Muscle of arm (tissue), 14 donors: ENCODE results near the gene BCL6B. TPM values are rescaled to one million over a fixed set of nuclear protein-coding genes. Genes with fewer than 3 reads are reported as not detected.
"Not testable (repeated sequence)": the region's sequence is repeated elsewhere in the genome, so short reads cannot be mapped to it uniquely, and the experiment has no call there.

ENCODE experiments used
- DNase-seq: peaks from one replicate; pipeline ENCODE4 v3.0.0-alpha.2; 2013
- long read RNA-seq, 11 donors: transcript quantifications; one replicate each; lab custom pipeline, GENCODE V29; 2026
- polyA plus RNA-seq, 12 donors: library from polyadenylated mRNA; unstranded; fragments of 120-200 nt; gene quantifications; one replicate each; pipeline ENCODE4 v1.2.1, GENCODE V29; 2013; ENCODE audit not compliant: insufficient read length in 12 of 12

Gene BCL6B
- 10 to 100 TPM in 11 of 12 donors, not detected in 1; 16.2 to 24.7 (median 18.8) TPM for polyA plus RNA-seq
- long read RNA-seq, donor 1, partial matches to known transcripts: 0 of 1 reads
- long read RNA-seq, donor 1, other reads (novel, unspliced or antisense): 0 of 1 reads
- long read RNA-seq, donor 2, partial matches to known transcripts: 0 of 4 reads
- long read RNA-seq, donor 2, other reads (novel, unspliced or antisense): 0 of 4 reads
- long read RNA-seq, donor 3, partial matches to known transcripts: 0 of 2 reads
- long read RNA-seq, donor 3, other reads (novel, unspliced or antisense): 0 of 2 reads
- long read RNA-seq, donor 4, partial matches to known transcripts: 0 of 1 reads
- long read RNA-seq, donor 4, other reads (novel, unspliced or antisense): 0 of 1 reads
- long read RNA-seq, donor 5, partial matches to known transcripts: 0 of 1 reads
- long read RNA-seq, donor 5, other reads (novel, unspliced or antisense): 0 of 1 reads
- long read RNA-seq, donor 6, partial matches to known transcripts: 0 of 2 reads
- long read RNA-seq, donor 6, other reads (novel, unspliced or antisense): 0 of 2 reads
- long read RNA-seq, donor 7, partial matches to known transcripts: 0 of 1 reads
- long read RNA-seq, donor 7, other reads (novel, unspliced or antisense): 0 of 1 reads
- long read RNA-seq, donor 8, partial matches to known transcripts: 0 of 1 reads
- long read RNA-seq, donor 8, other reads (novel, unspliced or antisense): 0 of 1 reads
- long read RNA-seq, donor 9: 0 reads
- long read RNA-seq, donor 10, partial matches to known transcripts: 0 of 5 reads
- long read RNA-seq, donor 10, other reads (novel, unspliced or antisense): 0 of 5 reads
- long read RNA-seq, donor 11, partial matches to known transcripts: 0 of 2 reads
- long read RNA-seq, donor 11, other reads (novel, unspliced or antisense): 0 of 2 reads

- DNase-seq: no peak
Observed at GRCh38 chr17:7022781-7023571, at the start of gene BCL6B. TSS of gene BCL6B (plus strand) at chr17:7023050. CDS start at chr17:7023672, 622 bp downstream.

- DNase-seq: not testable (repeated sequence)
Observed at GRCh38 chr17:6979440-6979839, 43.4 kb upstream of the BCL6B start.

GRCh38 chr17:6981426-6981825 lies 41.4 kb upstream of the BCL6B start:
- no peak for DNase-seq

GRCh38 chr17:6985266-6985665 lies 37.6 kb upstream of the BCL6B start:
- no peak for DNase-seq

- no peak for DNase-seq
Observed at GRCh38 chr17:6986676-6987075, 36.2 kb upstream of the BCL6B start.

GRCh38 chr17:6989779-6990178 lies 33.1 kb upstream of the BCL6B start:
- DNase-seq: no peak

GRCh38 chr17:6993613-6994056 lies 29.2 kb upstream of the BCL6B start:
- DNase-seq: not testable (repeated sequence)

- DNase-seq: no peak
Observed at GRCh38 chr17:6994118-6994598, 28.7 kb upstream of the BCL6B start.

- DNase-seq: no peak
Observed at GRCh38 chr17:6994666-6995256, 28.1 kb upstream of the BCL6B start.

- no peak for DNase-seq
Observed at GRCh38 chr17:6995500-6996255, 27.2 kb upstream of the BCL6B start, which contains the start of gene ALOX12. TSS of gene ALOX12 (plus strand) at chr17:6996049. CDS start at chr17:6996118, 69 bp downstream.

- no peak for DNase-seq
Observed at GRCh38 chr17:6996256-6997011, 26.4 kb upstream of the BCL6B start.

- DNase-seq: no peak
Observed at GRCh38 chr17:6997171-6997570, 25.7 kb upstream of the BCL6B start.

GRCh38 chr17:6998855-6999508 lies 23.9 kb upstream of the BCL6B start:
- DNase-seq: no peak

- no peak for DNase-seq
Observed at GRCh38 chr17:7001318-7001961, 21.4 kb upstream of the BCL6B start.

- no peak for DNase-seq
Observed at GRCh38 chr17:7002288-7003047, 20.4 kb upstream of the BCL6B start.

- DNase-seq: no peak
Observed at GRCh38 chr17:7003745-7004144, 19.1 kb upstream of the BCL6B start.

- no peak for DNase-seq
Observed at GRCh38 chr17:7004398-7005253, 18.2 kb upstream of the BCL6B start.
